Mesenchymal stem cell (in vitro differentiated cells and primary cell): ENCODE results near the gene FHOD3.

ENCODE experiments used
- DNase-seq: peaks from one replicate; pipeline ENCODE4 v3.0.0-alpha.2; 2013
- H2AFZ ChIP-seq: one replicate; pipeline ENCODE4 v1.6.1; 2013; ENCODE audit warnings: low read depth, mild to moderate bottlenecking, control low read depth, inconsistent platforms, low read length, moderate library complexity
- H2AK5ac ChIP-seq: 2 replicates; pipeline ENCODE4 v1.6.1; 2013; ENCODE audit warnings: low read length, moderate library complexity, mild to moderate bottlenecking, inconsistent platforms; ENCODE audit not compliant: severe bottlenecking
- H2BK120ac ChIP-seq: one replicate; pipeline ENCODE4 v1.6.1; 2013; ENCODE audit warnings: low read depth, mild to moderate bottlenecking, inconsistent platforms, low read length, moderate library complexity
- H2BK12ac ChIP-seq, 2 experiments: one replicate each; pipeline ENCODE4 v1.6.1; 2013; ENCODE audit warnings: inconsistent platforms in 2 of 2, low read length in 2 of 2, mild to moderate bottlenecking in 2 of 2, moderate library complexity in 2 of 2, control low read depth in 1 of 2
- H2BK15ac ChIP-seq: one replicate; pipeline ENCODE4 v1.6.1; 2013; ENCODE audit warnings: mild to moderate bottlenecking, low read depth, inconsistent platforms; ENCODE audit not compliant: poor library complexity, severe bottlenecking
- H2BK5ac ChIP-seq: 2 replicates; pipeline ENCODE4 v1.6.1; 2013; ENCODE audit warnings: low read depth, mild to moderate bottlenecking, low read length, control low read depth, inconsistent platforms; ENCODE audit not compliant: poor library complexity, severe bottlenecking
- H3K14ac ChIP-seq, 2 experiments: one replicate each; pipeline ENCODE4 v1.6.1; 2013; ENCODE audit warnings: inconsistent platforms in 2 of 2, low read length in 2 of 2, control low read depth in 1 of 2, mild to moderate bottlenecking in 1 of 2, moderate library complexity in 1 of 2
- H3K18ac ChIP-seq, 2 experiments: one replicate each; pipeline ENCODE4 v1.6.1; 2013; ENCODE audit warnings: inconsistent platforms in 2 of 2, low read length in 2 of 2, control low read depth in 1 of 2, low read depth in 1 of 2, mild to moderate bottlenecking in 1 of 2
- H3K23ac ChIP-seq, 2 experiments: one replicate each; pipeline ENCODE4 v1.6.1; 2013; ENCODE audit warnings: inconsistent platforms in 2 of 2, low read length in 2 of 2, mild to moderate bottlenecking in 2 of 2, moderate library complexity in 2 of 2, control low read depth in 1 of 2
- H3K27ac ChIP-seq: 2 replicates; pipeline ENCODE4 v1.5.1; 2013; ENCODE audit warnings: mild to moderate bottlenecking, moderate library complexity, low read length, control low read depth, inconsistent platforms; ENCODE audit not compliant: poor library complexity, severe bottlenecking
- H3K27me3 ChIP-seq, 2 experiments: 2 replicates each; pipeline versions ENCODE4 v1.6.1 to v1.7.0; 2013; ENCODE audit warnings: low read length in 2 of 2, mild to moderate bottlenecking in 2 of 2, moderate library complexity in 2 of 2, control low read depth in 1 of 2, inconsistent platforms in 1 of 2; ENCODE audit not compliant: control insufficient read depth in 1 of 2, insufficient read depth in 1 of 2
- H3K36me3 ChIP-seq, 2 experiments: 2 replicates each; pipeline versions ENCODE4 v1.6.1 to v1.7.0; 2013; ENCODE audit warnings: low read length in 2 of 2, control low read depth in 1 of 2, inconsistent platforms in 1 of 2, low read depth in 1 of 2, mild to moderate bottlenecking in 1 of 2; ENCODE audit not compliant: insufficient read depth in 2 of 2, control insufficient read depth in 1 of 2
- H3K4ac ChIP-seq, 2 experiments: one replicate each; pipeline ENCODE4 v1.6.1; 2013; ENCODE audit warnings: inconsistent platforms in 2 of 2, low read length in 2 of 2, mild to moderate bottlenecking in 2 of 2, moderate library complexity in 2 of 2, control low read depth in 1 of 2, low read depth in 1 of 2
- H3K4me1 ChIP-seq: 2 replicates; pipeline ENCODE4 v1.6.1; 2013; ENCODE audit warnings: low read depth, low read length, control low read depth; ENCODE audit not compliant: control insufficient read depth, insufficient read depth
- H3K4me2 ChIP-seq: 2 replicates; pipeline ENCODE4 v1.6.1; 2013; ENCODE audit warnings: low read length, mild to moderate bottlenecking, inconsistent platforms; ENCODE audit not compliant: poor library complexity, severe bottlenecking
- H3K4me3 ChIP-seq, 2 experiments: 2 replicates each; pipeline versions ENCODE4 v1.5.1 to v1.7.0; 2013; ENCODE audit warnings: low read length in 2 of 2, mild to moderate bottlenecking in 2 of 2, control low read depth in 1 of 2, low read depth in 1 of 2; ENCODE audit not compliant: insufficient read depth in 1 of 2
- H3K79me1 ChIP-seq: replicated peaks from 2 replicates; pipeline ENCODE4 v1.6.1; 2013; ENCODE audit warnings: mild to moderate bottlenecking, control low read depth, low read length, inconsistent platforms; ENCODE audit not compliant: poor library complexity, severe bottlenecking
- H3K9ac ChIP-seq: 2 replicates; pipeline ENCODE4 v1.7.0; 2013; ENCODE audit warnings: mild to moderate bottlenecking, low read length, moderate library complexity
- H3K9me3 ChIP-seq: 2 replicates; pipeline ENCODE4 v1.7.0; 2013; ENCODE audit warnings: mild to moderate bottlenecking, low read length; ENCODE audit not compliant: control insufficient read depth
- H4K8ac ChIP-seq: one replicate; pipeline ENCODE4 v1.6.1; 2013; ENCODE audit warnings: inconsistent platforms, mild to moderate bottlenecking, low read length, moderate library complexity
- H4K91ac ChIP-seq: one replicate; pipeline ENCODE4 v1.6.1; 2013; ENCODE audit warnings: mild to moderate bottlenecking, low read length, inconsistent platforms
- WGBS: methylation state at CpG from one replicate; pipeline ENCODE4 v1.1.7; 2013; ENCODE audit warnings: mixed read lengths; 5-methylcytosine and 5-hydroxymethylcytosine counted together

FHOD3 gene

DNA sequence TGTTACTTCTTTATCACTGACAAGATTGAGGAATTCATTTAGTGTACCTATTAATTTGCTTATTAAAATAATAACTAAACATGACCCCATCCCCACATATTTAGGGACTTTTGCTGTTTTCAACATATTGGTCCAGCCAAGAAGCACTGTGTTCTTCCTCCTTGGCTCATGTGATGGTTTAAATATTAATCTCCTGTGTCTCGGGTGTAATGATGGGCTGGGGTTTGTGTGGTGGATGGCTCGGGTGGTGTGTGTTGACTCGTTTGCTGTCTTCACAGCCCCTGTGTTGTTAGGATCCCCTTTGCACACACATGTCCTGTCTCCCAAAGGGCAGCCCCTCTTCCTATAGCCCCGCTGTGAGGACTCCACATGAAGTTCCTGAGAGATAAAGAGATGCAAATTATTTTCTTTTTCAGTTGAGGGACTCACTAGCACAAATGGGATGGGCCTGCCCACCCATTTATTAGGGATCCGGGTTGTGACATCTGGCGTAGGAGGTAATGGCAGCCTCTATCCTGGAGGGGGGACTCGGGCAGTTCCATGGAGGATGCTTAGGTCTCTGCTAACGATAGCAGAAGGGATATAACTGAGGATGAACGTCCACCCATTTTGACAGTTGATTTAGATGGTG, 53.4 kb downstream of the FHOD3 start:
- H3K4ac ChIP-seq = no peak overlapping the region
- 60% methylated on average over 8 of the region's 9 CpGs for WGBS

DNA sequence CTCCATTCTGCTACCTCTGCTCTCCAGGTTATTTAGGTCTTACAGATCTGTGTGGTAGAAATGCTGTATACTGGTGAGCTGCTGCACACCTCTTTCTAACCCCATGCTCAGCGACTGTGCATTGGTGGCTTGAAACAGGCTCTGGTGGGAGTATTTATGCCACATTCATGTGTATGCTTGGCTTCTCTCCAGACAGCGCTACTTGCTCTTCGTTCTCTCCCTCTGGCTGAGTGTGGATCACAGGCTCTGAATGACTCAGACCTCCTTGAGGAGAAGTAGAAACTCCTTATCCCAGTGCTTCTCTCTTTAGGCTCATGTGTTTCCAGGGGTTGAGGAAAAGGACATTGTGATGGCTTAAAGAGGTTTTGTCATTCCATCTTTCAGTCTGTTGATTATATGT, 54.9 kb downstream of the FHOD3 start:
- H2BK12ac ChIP-seq = no peak overlapping the region
- WGBS = 69% methylated on average over 3 of the region's 3 CpGs
- no peak overlapping the region for H4K91ac ChIP-seq
- no peaks in the 10 kb centered on the region for H3K27me3 ChIP-seq
- H3K23ac ChIP-seq = no peak overlapping the region
- H3K9ac ChIP-seq = peak overlapping the region; percentile 46
- no peak overlapping the region for H3K4me2 ChIP-seq
- no peak overlapping the region for H2BK120ac ChIP-seq
- H3K27ac ChIP-seq = peak overlapping the region; percentile 11
- no peak overlapping the region for H2BK15ac ChIP-seq
- H3K9me3 ChIP-seq = no peaks in the 10 kb centered on the region
- peaks cover 0 to 5% of the 10 kb centered on the region in 2 experiments for H3K36me3 ChIP-seq
- H3K4me1 ChIP-seq = peaks cover 36% of the 10 kb centered on the region
- no peak overlapping the region for H4K8ac ChIP-seq
- peaks cover 23% of the 10 kb centered on the region for H3K79me1 ChIP-seq
- H2AFZ ChIP-seq = no peak overlapping the region
- no peak overlapping the region for H2AK5ac ChIP-seq
- H3K4ac ChIP-seq = no peak overlapping the region
- H3K14ac ChIP-seq = no peak overlapping the region
- H3K4me3 ChIP-seq = no peak overlapping the region
- peak; percentile 29 for DNase-seq
- no peak overlapping the region for H2BK5ac ChIP-seq
- no peak overlapping the region for H3K18ac ChIP-seq

More for the DNA sequence above, 53.4 kb downstream of the FHOD3 start:
- H2BK120ac ChIP-seq = no peak overlapping the region
- no peak overlapping the region for H4K8ac ChIP-seq
- no peak overlapping the region for H2BK12ac ChIP-seq
- H4K91ac ChIP-seq = no peak overlapping the region
- H3K14ac ChIP-seq = no peak overlapping the region
- H3K27ac ChIP-seq = peak overlapping the region; percentile 40
- H2BK5ac ChIP-seq = peak overlapping the region; percentile 53
- peak overlapping the region; percentile 98 for H2AK5ac ChIP-seq
- no peak overlapping the region for H3K23ac ChIP-seq
- peaks cover 27% of the 10 kb centered on the region for H3K79me1 ChIP-seq
- no peaks in the 10 kb centered on the region for H3K27me3 ChIP-seq
- H3K4me3 ChIP-seq = no peak overlapping the region
- H3K18ac ChIP-seq = no peak overlapping the region
- H2AFZ ChIP-seq = no peak overlapping the region
- DNase-seq = no peak
- peaks cover 37% of the 10 kb centered on the region for H3K4me1 ChIP-seq
- peaks cover 0 to 5% of the 10 kb centered on the region in 2 experiments for H3K36me3 ChIP-seq
- H3K4me2 ChIP-seq = peak overlapping the region; percentile 52
- H3K9ac ChIP-seq = no peak overlapping the region
- H2BK15ac ChIP-seq = no peak overlapping the region
- no peaks in the 10 kb centered on the region for H3K9me3 ChIP-seq

DNA sequence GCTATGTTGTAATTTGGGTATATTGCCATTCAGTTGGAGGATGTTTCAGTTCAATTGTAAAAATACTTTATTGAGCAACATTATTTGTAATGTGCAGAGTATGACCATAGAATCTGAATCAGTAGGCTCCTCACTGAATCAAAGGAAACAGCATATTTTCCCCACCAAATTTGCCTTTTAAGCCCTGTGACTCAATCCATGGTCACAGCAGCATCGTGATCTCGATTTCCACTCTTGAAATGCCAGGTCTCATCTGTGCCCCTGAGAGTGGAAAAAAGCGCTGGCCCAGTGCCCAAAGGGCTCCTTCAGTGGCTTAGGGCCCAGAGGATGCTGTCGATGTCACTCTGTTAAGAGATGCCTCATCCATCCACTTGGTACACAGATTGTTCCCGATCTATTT, 57.5 kb downstream of the FHOD3 start:
- H4K91ac ChIP-seq = no peak overlapping the region
- H2BK15ac ChIP-seq = no peak overlapping the region
- H3K9ac ChIP-seq = peak overlapping the region; percentile 35
- H3K27ac ChIP-seq = no peak overlapping the region
- no peak overlapping the region for H2BK120ac ChIP-seq
- no peak overlapping the region for H2AFZ ChIP-seq
- no peak overlapping the region for H4K8ac ChIP-seq
- H3K4me3 ChIP-seq = no peak overlapping the region
- no peaks in the 10 kb centered on the region for H3K27me3 ChIP-seq
- no peak overlapping the region for H3K14ac ChIP-seq
- no peak overlapping the region for H3K4me2 ChIP-seq
- 91% methylated on average over 5 of the region's 5 CpGs for WGBS
- peaks cover 22% of the 10 kb centered on the region for H3K4me1 ChIP-seq
- H3K79me1 ChIP-seq = peaks cover 20% of the 10 kb centered on the region
- H2BK12ac ChIP-seq = no peak overlapping the region
- no peak overlapping the region for H3K4ac ChIP-seq
- no peak overlapping the region for H3K23ac ChIP-seq
- no peak overlapping the region for H3K18ac ChIP-seq
- no peak overlapping the region for H2AK5ac ChIP-seq
- peaks cover 0 to 10% of the 10 kb centered on the region in 2 experiments for H3K36me3 ChIP-seq
- no peaks in the 10 kb centered on the region for H3K9me3 ChIP-seq
- no peak overlapping the region for H2BK5ac ChIP-seq
- no peak for DNase-seq

DNA sequence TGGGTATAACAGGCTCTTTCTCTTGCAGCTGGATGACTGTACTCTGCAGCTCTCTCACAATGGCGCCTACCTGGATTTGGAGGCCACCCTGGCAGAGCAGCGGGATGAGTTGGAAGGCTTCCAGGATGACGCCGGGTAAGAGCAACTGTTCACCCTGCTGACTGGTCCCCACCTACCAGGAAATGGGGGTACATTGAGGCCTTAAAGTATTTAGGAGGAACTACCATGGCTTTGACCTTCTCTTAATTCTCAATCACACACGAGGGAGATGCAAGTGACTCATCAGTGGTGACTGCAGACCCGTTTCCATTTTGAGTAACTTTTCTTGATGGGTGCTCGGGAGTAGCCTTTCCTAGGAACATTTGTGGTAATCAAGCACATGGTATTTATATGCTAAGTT, 58.0 kb downstream of the FHOD3 start:
- Histone ChIP-seq H3K23ac (no peak overlapping the region), H2BK120ac (no peak overlapping the region)

More for the DNA sequence above, 58.0 kb downstream of the FHOD3 start:
- no peak overlapping the region for H3K27ac ChIP-seq
- H3K9ac ChIP-seq = peak overlapping the region; percentile 35
- H2BK15ac ChIP-seq = no peak overlapping the region
- no peak overlapping the region for H3K4me3 ChIP-seq
- H3K14ac ChIP-seq = no peak overlapping the region
- H3K36me3 ChIP-seq = peaks cover 0 to 16% of the 10 kb centered on the region in 2 experiments
- no peak overlapping the region for H2AK5ac ChIP-seq
- H3K9me3 ChIP-seq = no peaks in the 10 kb centered on the region
- no peak overlapping the region for H2AFZ ChIP-seq
- no peak overlapping the region for H3K18ac ChIP-seq
- H3K4me1 ChIP-seq = peaks cover 17% of the 10 kb centered on the region
- no peak overlapping the region for H3K4me2 ChIP-seq
- H3K27me3 ChIP-seq = no peaks in the 10 kb centered on the region
- H4K8ac ChIP-seq = no peak overlapping the region
- H4K91ac ChIP-seq = no peak overlapping the region
- no peak overlapping the region for H2BK12ac ChIP-seq
- H3K79me1 ChIP-seq = peaks cover 25% of the 10 kb centered on the region
- WGBS = 80% methylated on average over 7 of the region's 7 CpGs
- no peak overlapping the region for H2BK5ac ChIP-seq
- no peak for DNase-seq
- H3K4ac ChIP-seq = no peak overlapping the region
